Esophagus (tissue), 2 donors: ENCODE data around the gene NUP205. TPM values are rescaled to one million over a fixed set of nuclear protein-coding genes. Genes with fewer than 3 reads are reported as not detected.
"Not testable (repeated sequence)": the region's sequence is repeated elsewhere in the genome, so short reads cannot be mapped to it uniquely, and the experiment has no call there.

ENCODE experiments used
- H3K27ac ChIP-seq, 2 donors: one replicate each; pipeline ENCODE4 v1.5.1; 2013; ENCODE audit warnings: low read depth in 2 of 2, mild to moderate bottlenecking in 2 of 2, inconsistent platforms in 1 of 2, low read length in 1 of 2, moderate library complexity in 1 of 2
- H3K27me3 ChIP-seq, 2 donors: one replicate each; pipeline ENCODE4 v1.6.1; 2013; ENCODE audit warnings: low read length in 2 of 2, control low read depth in 1 of 2, mild to moderate bottlenecking in 1 of 2; ENCODE audit not compliant: insufficient read depth in 2 of 2, control insufficient read depth in 1 of 2
- H3K36me3 ChIP-seq, 2 donors: one replicate each; pipeline ENCODE4 v1.6.1; 2013; ENCODE audit warnings: low read length in 1 of 2; ENCODE audit not compliant: control insufficient read depth in 2 of 2, insufficient read depth in 2 of 2
- H3K4me1 ChIP-seq, 2 donors: one replicate each; pipeline ENCODE4 v1.6.1; 2013; ENCODE audit warnings: low read length in 1 of 2; ENCODE audit not compliant: control insufficient read depth in 2 of 2, insufficient read depth in 2 of 2
- H3K4me3 ChIP-seq, 2 donors: one replicate each; pipeline ENCODE4 v1.5.1; 2013; ENCODE audit warnings: low read length in 2 of 2, mild to moderate bottlenecking in 2 of 2, low read depth in 1 of 2, moderate library complexity in 1 of 2
- H3K9me3 ChIP-seq, 2 donors: one replicate each; pipeline ENCODE4 v1.6.1; 2013; ENCODE audit warnings: mild to moderate bottlenecking in 2 of 2, low read depth in 1 of 2, low read length in 1 of 2, moderate library complexity in 1 of 2; ENCODE audit not compliant: control insufficient read depth in 2 of 2, insufficient read depth in 1 of 2
- WGBS, 2 donors: extraction: QIAGEN DNeasy Blood & Tissue Kit; methylation state at CpG; one replicate each; pipeline ENCODE4 v1.1.7; 2013; 5-methylcytosine and 5-hydroxymethylcytosine counted together
- polyA plus RNA-seq, 2 donors: library from polyadenylated mRNA; stranded (reverse); fragments of 200-250 nt; gene quantifications; one replicate each; pipeline ENCODE4 v1.2.3, GENCODE V29; 2013
- donor health status: healthy with polysubstance abuse.
- donor health status: Bipolar disorder and iron deficiency.

Gene NUP205
- polyA plus RNA-seq, 2 donors = 30.6 to 30.7 TPM

DNA sequence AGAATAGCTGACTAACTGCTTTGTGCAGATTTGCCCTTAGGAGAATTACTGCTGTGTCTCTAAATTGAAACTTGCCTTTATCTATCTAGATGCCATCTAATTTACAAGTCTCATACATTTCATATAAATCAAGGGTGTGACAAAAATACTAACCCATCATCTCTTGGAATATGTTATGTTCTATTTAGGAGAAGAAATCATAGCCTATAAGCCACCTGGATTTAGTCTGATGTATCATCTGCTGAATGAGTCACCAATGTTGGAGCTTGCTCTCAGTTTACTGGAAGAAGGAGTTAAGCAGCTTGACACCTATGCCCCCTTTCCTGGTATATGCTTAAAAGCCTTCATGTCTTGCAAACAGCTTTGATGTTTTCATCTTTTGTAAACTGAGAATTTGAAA lies 43.5 kb downstream of the NUP205 start:
- no peaks in the 10 kb centered on the region for H3K9me3 ChIP-seq
- no peak overlapping the region for H3K27ac ChIP-seq
- H3K27me3 ChIP-seq = no peaks in the 10 kb centered on the region
- H3K4me1 ChIP-seq = no peaks in the 10 kb centered on the region
- no peak overlapping the region for H3K4me3 ChIP-seq
- H3K36me3 ChIP-seq = peaks cover 0 to 3% of the 10 kb centered on the region in 2 donors

- no peaks in the 10 kb centered on the region for H3K9me3 ChIP-seq
- H3K36me3 ChIP-seq = peaks cover 2 to 6% of the 10 kb centered on the region in 2 donors
- no peak overlapping the region for H3K27ac ChIP-seq
- 54 to 70% methylated on average over 1 of the region's 1 CpG for WGBS, 2 donors
- no peaks in the 10 kb centered on the region for H3K27me3 ChIP-seq
- H3K4me1 ChIP-seq = no peaks in the 10 kb centered on the region
- H3K4me3 ChIP-seq = no peak overlapping the region
These were observed 44.6 kb downstream of the NUP205 start for GRCh38 chr7:135602304-135602703.

DNA sequence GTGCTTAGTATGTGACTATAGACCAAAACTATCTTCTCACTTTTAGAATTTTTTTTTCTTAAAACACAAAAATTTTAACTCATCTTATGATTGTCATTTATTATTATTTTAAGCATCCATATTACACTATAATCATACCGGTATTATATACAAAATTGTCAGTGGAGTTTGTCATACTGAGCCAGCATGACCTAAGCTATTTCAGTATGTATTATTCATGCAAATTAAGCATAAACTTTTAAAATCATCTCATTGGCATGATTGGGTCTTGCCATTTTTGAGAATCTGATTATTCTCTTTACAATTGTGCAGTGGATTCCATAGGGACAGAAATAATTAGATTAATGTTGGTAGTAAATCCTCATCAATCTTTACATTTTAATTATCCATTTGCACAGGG lies 58.4 kb downstream of the NUP205 start:
- Histone ChIP-seq H3K27ac (no peak overlapping the region), H3K36me3 (peaks cover 0 to 6% of the 10 kb centered on the region in 2 donors), H3K9me3 (no peaks in the 10 kb centered on the region), H3K4me1 (no peaks in the 10 kb centered on the region), H3K27me3 (no peaks in the 10 kb centered on the region), H3K4me3 (no peak overlapping the region)
- 100% methylated on average over 1 of the region's 1 CpG for WGBS, 2 donors

DNA sequence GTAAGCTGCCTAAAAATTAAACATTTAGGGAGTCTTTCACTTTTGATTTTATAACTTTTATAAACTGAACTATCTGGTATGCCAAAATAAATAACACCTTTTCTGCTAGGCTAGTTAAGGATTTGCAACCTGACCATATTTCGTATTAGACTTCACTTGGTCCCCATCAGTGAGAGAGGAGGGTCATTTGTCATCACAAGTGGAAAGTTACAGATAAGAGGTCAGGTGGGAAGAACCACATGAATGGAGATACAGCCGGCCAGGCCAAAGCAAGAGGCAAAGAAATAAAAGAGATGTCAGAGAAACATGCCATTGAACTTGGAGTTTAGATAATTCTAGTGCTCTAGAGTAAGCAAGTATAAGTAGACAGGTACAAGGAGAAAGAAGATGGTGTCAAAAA lies 60.1 kb downstream of the NUP205 start:
- peaks cover 0 to 6% of the 10 kb centered on the region in 2 donors for H3K36me3 ChIP-seq
- no peaks in the 10 kb centered on the region for H3K4me1 ChIP-seq
- H3K27ac ChIP-seq = no peak overlapping the region
- H3K27me3 ChIP-seq = no peaks in the 10 kb centered on the region
- no peak overlapping the region for H3K4me3 ChIP-seq
- H3K9me3 ChIP-seq = no peaks in the 10 kb centered on the region
- 60 to 67% methylated on average over 2 of the region's 2 CpGs for WGBS, 2 donors

DNA sequence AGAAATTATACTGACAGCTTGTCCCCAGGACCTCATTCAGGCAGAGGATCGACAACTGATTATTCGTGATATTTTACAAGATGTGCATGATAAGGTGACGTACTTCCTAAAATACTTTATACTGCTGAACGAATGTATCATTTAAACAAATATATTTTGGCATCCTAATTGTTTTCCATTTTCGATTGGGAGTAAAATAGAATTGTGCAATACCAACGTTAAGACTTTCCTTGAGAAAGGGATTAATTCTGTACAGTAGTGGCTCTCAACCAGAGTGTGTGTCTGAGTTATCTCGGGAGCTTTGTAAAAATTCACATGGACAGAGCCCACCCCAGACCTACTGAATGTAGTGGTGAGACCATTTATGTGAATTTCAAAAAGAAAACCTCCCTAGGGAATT lies 60.8 kb downstream of the NUP205 start:
- no peaks in the 10 kb centered on the region for H3K4me1 ChIP-seq
- H3K27me3 ChIP-seq = no peaks in the 10 kb centered on the region
- no peaks in the 10 kb centered on the region for H3K9me3 ChIP-seq
- H3K4me3 ChIP-seq = no peak overlapping the region
- 79 to 81% methylated on average over 7 of the region's 7 CpGs for WGBS, 2 donors
- no peak overlapping the region for H3K27ac ChIP-seq
- peaks cover 0 to 6% of the 10 kb centered on the region in 2 donors for H3K36me3 ChIP-seq

DNA sequence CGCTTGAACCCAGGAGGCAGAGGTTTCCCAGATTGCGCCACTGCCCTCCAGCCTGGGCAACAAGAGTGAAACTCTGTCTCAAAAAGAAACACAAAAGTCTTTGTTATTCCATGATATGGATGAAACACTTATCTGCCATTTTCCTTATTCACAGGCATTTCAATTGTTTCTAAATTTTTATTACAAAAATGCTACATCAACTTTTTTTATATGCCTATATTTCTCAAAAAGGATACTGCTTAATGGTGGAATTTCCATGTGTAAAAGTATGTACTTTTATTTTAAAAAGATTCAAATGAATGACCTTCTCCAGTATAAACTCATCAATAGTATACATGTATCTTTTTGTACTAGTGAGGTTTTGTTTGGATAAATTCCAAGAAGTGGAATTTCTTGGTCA lies 62.7 kb downstream of the NUP205 start:
- Histone ChIP-seq H3K27me3 (no peaks in the 10 kb centered on the region), H3K4me1 (no peaks in the 10 kb centered on the region), H3K36me3 (peaks cover 0 to 6% of the 10 kb centered on the region in 2 donors), H3K27ac (no peak overlapping the region), H3K4me3 (no peak overlapping the region), H3K9me3 (no peaks in the 10 kb centered on the region)
- WGBS, 2 donors = 96 to 98% methylated on average over 2 of the region's 2 CpGs

DNA sequence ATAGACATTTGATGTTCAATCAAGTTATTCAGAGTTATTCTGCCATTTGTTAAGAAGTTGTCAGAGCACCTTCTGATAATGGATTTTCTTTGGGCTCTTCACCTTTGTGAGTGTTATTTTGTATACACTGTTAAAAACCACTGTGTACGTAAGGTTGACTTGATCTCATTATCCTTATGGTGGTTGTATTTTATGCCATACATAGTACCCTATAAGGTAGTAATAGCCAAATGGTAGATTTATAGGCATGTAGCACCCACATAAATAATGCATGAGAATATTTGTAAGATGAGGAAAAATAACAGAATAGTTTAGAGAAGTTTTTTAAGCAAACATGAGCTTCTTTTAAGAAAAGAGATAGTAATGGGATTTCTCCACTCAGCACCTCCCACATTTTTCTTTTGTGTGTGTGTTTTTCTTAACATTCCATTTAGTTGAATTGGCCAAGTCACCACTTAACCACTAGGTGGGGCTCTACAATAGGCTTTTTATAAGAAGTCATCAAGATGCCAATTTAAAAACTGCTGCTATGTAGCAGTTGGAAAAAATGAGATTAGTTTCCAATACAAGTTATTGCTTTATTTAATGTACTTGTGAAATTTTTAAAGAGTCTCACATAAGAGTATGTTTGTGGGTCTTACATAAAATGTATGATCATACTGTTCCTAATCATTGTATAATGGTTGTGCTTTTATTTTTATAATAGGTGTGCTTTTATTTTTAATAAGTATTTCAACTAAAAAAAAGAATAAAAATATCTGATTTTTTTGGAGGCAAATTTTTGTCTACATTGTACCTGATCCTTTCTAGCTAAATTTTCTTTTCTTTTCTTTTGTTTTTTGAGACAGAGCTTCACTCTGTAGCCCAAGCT lies 63.5 kb downstream of the NUP205 start:
- WGBS, 2 donors = 71 to 74% methylated on average over 1 of the region's 1 CpG
- H3K36me3 ChIP-seq = peaks cover 0 to 6% of the 10 kb centered on the region in 2 donors
- no peak overlapping the region for H3K4me3 ChIP-seq
- no peak overlapping the region for H3K27ac ChIP-seq
- no peaks in the 10 kb centered on the region for H3K27me3 ChIP-seq
- H3K4me1 ChIP-seq = no peaks in the 10 kb centered on the region
- no peaks in the 10 kb centered on the region for H3K9me3 ChIP-seq

DNA sequence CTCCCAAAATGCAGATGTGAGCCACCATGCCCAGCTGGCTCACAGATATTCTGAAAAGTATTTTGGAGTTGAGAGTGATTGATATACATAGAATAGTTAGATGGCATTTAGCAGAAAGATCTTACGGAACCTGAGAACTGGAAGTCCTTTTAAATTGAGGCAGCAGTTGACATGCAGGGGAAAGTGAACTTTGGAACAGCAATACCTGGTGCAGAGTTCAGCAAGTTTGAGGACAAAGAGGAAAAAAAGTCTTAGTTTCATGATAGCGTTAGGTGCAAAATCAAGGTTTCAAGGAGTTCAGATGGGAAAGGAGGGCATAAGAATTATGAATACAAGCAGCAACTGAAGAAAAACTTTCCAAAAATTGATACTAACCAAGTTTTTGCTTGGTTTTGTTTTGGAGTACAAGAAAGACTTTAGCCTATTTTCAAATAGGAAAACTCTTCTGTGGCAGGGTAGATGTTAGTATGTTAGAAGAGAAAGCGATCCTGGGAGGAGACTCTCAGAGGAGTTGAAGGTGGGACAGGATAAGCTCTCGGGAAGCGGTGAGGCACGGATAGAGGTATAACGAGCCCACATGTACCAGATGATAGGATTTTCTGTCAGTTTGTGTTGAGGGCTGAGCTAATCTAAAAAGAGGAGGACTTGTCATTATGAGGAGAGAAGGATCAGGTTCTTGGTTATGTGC lies 76.6 kb downstream of the NUP205 start:
- no peak overlapping the region for H3K4me3 ChIP-seq
- H3K27me3 ChIP-seq = no peaks in the 10 kb centered on the region
- no peaks in the 10 kb centered on the region for H3K9me3 ChIP-seq
- no peaks in the 10 kb centered on the region for H3K4me1 ChIP-seq
- H3K36me3 ChIP-seq = peaks cover 3 to 8% of the 10 kb centered on the region in 2 donors
- no peak overlapping the region for H3K27ac ChIP-seq
- WGBS, 2 donors = 95 to 98% methylated on average over 7 of the region's 7 CpGs

DNA sequence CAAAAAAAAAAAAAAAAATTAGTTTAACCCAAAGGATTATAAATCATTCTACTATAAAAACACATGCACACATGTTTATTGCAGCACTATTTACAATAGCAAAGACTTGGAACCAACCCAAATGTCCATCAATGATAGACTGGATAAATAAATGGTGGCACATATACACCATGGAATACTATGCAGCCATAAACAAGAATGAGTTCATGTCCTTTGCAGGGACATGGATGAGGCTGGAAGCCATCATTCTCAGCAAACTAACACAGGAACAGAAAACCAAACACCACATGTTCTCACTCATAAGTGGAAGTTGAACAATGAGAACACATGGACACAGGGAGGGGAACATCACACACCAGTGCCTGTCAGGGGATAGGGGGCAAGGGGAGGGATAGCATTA lies 82.0 kb downstream of the NUP205 start:
- H3K27me3 ChIP-seq, H3K4me1 ChIP-seq, H3K4me3 ChIP-seq, H3K36me3 ChIP-seq, H3K27ac ChIP-seq, H3K9me3 ChIP-seq: not testable (repeated sequence)

- no peaks in the 10 kb centered on the region for H3K9me3 ChIP-seq
- no peaks in the 10 kb centered on the region for H3K27me3 ChIP-seq
- 70% methylated on average over 3 of the region's 3 CpGs for WGBS, 2 donors
- peaks cover 2 to 3% of the 10 kb centered on the region in 2 donors for H3K36me3 ChIP-seq
- no peak overlapping the region for H3K4me3 ChIP-seq
- H3K4me1 ChIP-seq = no peaks in the 10 kb centered on the region
- H3K27ac ChIP-seq = no peak overlapping the region
These were observed 86.4 kb downstream of the NUP205 start for GRCh38 chr7:135644154-135644553.
